ENCODE data around the gene INO80D.
"Not testable (repeated sequence)": the region's sequence is repeated elsewhere in the genome, so short reads cannot be mapped to it uniquely, and the experiment has no call there.

DNA sequence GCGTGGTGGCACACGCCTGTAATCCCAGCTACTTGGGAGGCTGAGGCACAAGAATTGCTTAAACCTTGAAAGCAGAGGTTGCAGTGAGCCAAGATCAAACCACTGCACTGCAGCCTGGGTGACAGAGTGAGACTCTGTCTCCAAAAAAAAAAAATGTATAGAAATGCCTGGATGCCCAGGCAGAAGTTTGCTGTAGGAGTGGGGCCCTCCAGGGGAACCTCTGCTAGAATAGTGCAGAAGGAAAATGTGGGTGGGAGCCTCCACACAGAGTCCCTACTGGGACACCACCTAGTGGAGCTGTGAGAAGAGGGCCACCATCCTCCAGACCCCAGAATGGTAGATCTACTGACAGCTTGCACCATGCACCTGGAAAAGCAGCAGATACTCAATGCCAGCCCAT lies 70.2 kb downstream of the INO80D start:
- TF ChIP-seq TAF1 (IDR thresholded peaks at IDR 0.05; ENCODE audit: borderline replicate concordance, low read depth, low read length); POLR2A (IDR thresholded peaks at IDR 0.05; ENCODE audit: low read depth, low read length): not testable (repeated sequence)
